Neural progenitor cell (in vitro differentiated cells): ENCODE data around the gene TFE3. TPM values are rescaled to one million over a fixed set of nuclear protein-coding genes. Genes with fewer than 3 reads are reported as not detected.
A peak's percentile ranks its signal among the peaks of the same experiment; 100 is the strongest.

Experiments used
- DNase-seq: peaks from one replicate; pipeline ENCODE4 v3.0.0-alpha.2; 2016; ENCODE audit warnings: low spot score
- H2AFZ ChIP-seq: fragments of 200-600 bp; sonication (generic); replicated peaks from 2 replicates; pipeline ENCODE4 v1.6.1; 2016; ENCODE audit warnings: antibody characterized with exemption
- H3F3A ChIP-seq: fragments of 200-600 bp; sonication (generic); 2 replicates; pipeline ENCODE4 v1.6.1; 2016; ENCODE audit warnings: antibody characterized with exemption, low read depth
- H3K27ac ChIP-seq: fragments of 200-600 bp; sonication (generic); 2 replicates; pipeline ENCODE4 v1.5.1; 2016; ENCODE audit warnings: mild to moderate bottlenecking
- H3K27me3 ChIP-seq: fragments of 200-600 bp; sonication (generic); 2 replicates; pipeline ENCODE4 v1.6.1; 2016; ENCODE audit warnings: mild to moderate bottlenecking, moderate library complexity
- H3K36me3 ChIP-seq: fragments of 200-600 bp; sonication (generic); 2 replicates; pipeline ENCODE4 v1.5.1; 2016
- H3K4me1 ChIP-seq: fragments of 200-600 bp; sonication (generic); 2 replicates; pipeline ENCODE4 v1.6.1; 2016; ENCODE audit warnings: mixed run types
- H3K4me2 ChIP-seq: fragments of 200-600 bp; sonication (generic); 2 replicates; pipeline ENCODE4 v1.6.1; 2016
- H3K4me3 ChIP-seq: fragments of 200-600 bp; sonication (generic); 2 replicates; pipeline ENCODE4 v1.5.1; 2016
- H3K79me2 ChIP-seq: fragments of 200-600 bp; sonication (generic); 2 replicates; pipeline ENCODE4 v1.6.1; 2016; ENCODE audit warnings: low read depth
- H3K9ac ChIP-seq: fragments of 200-600 bp; sonication (generic); 2 replicates; pipeline ENCODE4 v1.6.1; 2016
- H3K9me3 ChIP-seq: fragments of 200-600 bp; sonication (generic); 2 replicates; pipeline ENCODE4 v1.5.1; 2016; ENCODE audit warnings: low read depth
- H4K20me1 ChIP-seq: fragments of 200-600 bp; sonication (generic); 2 replicates; pipeline ENCODE4 v1.6.1; 2016; ENCODE audit warnings: low read depth
- H3K27ac Mint-ChIP-seq: 3 replicates; pipeline ENCODE4 v1.8.0; 2021; ENCODE audit warnings: mixed read lengths
- H3K27me3 Mint-ChIP-seq: 2 replicates; pipeline ENCODE4 v1.8.0; 2022; ENCODE audit warnings: low read depth, mild to moderate bottlenecking, inconsistent platforms, moderate library complexity, mixed read lengths; ENCODE audit not compliant: insufficient read depth
- H3K36me3 Mint-ChIP-seq: 3 replicates; pipeline ENCODE4 v1.8.0; 2021; ENCODE audit warnings: mixed read lengths
- H3K4me1 Mint-ChIP-seq: 3 replicates; pipeline ENCODE4 v1.8.0; 2021; ENCODE audit warnings: mixed read lengths
- H3K4me3 Mint-ChIP-seq: 3 replicates; pipeline ENCODE4 v1.8.0; 2021; ENCODE audit warnings: mild to moderate bottlenecking, moderate library complexity, mixed read lengths
- H3K9me3 Mint-ChIP-seq: 3 replicates; pipeline ENCODE4 v1.8.0; 2020; ENCODE audit warnings: mixed read lengths
- CTCF ChIP-seq: fragments of 200-600 bp; sonication (generic); IDR thresholded peaks from 2 replicates; pipeline ENCODE4 v1.5.1; 2017; ENCODE audit warnings: antibody characterized with exemption, mild to moderate bottlenecking
- EZH2 ChIP-seq: fragments of 200-600 bp; sonication (generic); IDR thresholded peaks from 2 replicates; pipeline ENCODE4 v1.6.1; 2017; ENCODE audit warnings: antibody characterized with exemption, mild to moderate bottlenecking, moderate library complexity
- EZH2phosphoT487 ChIP-seq: fragments of 200-600 bp; sonication (generic); IDR thresholded peaks from 2 replicates; pipeline ENCODE4 v1.6.1; 2017; ENCODE audit warnings: antibody characterized with exemption
- total RNA-seq: library from RNA; depleted of rRNA; stranded (reverse); fragments of >200 nt; gene quantifications from 2 replicates; pipeline ENCODE4 v1.2.3, GENCODE V29; 2015; ENCODE audit warnings: low replicate concordance

The TFE3 gene
- total RNA-seq, 1 donor from 2014 or later = 7.9 TPM

GRCh38 chrX:49001521-49002090 lies 41.6 kb downstream of the TFE3 start:
- H3F3A ChIP-seq = no peaks in the 10 kb centered on the region
- Mint-ChIP-seq H3K9me3 (peaks cover 6% of the 10 kb centered on the region), H3K4me3 (peak overlapping the region; percentile 98), H3K36me3 (peaks cover 1% of the 10 kb centered on the region), H3K4me1 (peaks cover 15% of the 10 kb centered on the region), H3K27ac (peak overlapping the region; percentile 98), H3K27me3 (peaks cover 5% of the 10 kb centered on the region)
- TF ChIP-seq EZH2 (no peak), CTCF (no peak), EZH2phosphoT487 (no peak)
- peak overlapping the region; percentile 90 for H3K9ac ChIP-seq
- no peaks in the 10 kb centered on the region for H3K27me3 ChIP-seq
- peaks cover 8% of the 10 kb centered on the region for H4K20me1 ChIP-seq
- H3K9me3 ChIP-seq = no peaks in the 10 kb centered on the region
- peak overlapping the region; percentile 86 for H2AFZ ChIP-seq
- peak overlapping the region; percentile 89 for H3K4me3 ChIP-seq
- peak; percentile 62 for DNase-seq
- H3K4me1 ChIP-seq = no peaks in the 10 kb centered on the region
- H3K79me2 ChIP-seq = peaks cover 16% of the 10 kb centered on the region
- peak overlapping the region; percentile 98 for H3K27ac ChIP-seq
- peak overlapping the region; percentile 81 for H3K4me2 ChIP-seq
- H3K36me3 ChIP-seq = no peaks in the 10 kb centered on the region

GRCh38 chrX:49000636-49001035 lies 42.5 kb downstream of the TFE3 start:
- Mint-ChIP-seq H3K4me3 (peak overlapping the region; percentile 98), H3K9me3 (peaks cover 3% of the 10 kb centered on the region), H3K27me3 (peaks cover 6% of the 10 kb centered on the region), H3K36me3 (peaks cover 1% of the 10 kb centered on the region), H3K4me1 (peaks cover 15% of the 10 kb centered on the region), H3K27ac (no peak overlapping the region)
- H3K4me2 ChIP-seq = peak overlapping the region; percentile 81
- peaks cover 16% of the 10 kb centered on the region for H3K79me2 ChIP-seq
- no peak overlapping the region for H3K27ac ChIP-seq
- no peaks in the 10 kb centered on the region for H3K27me3 ChIP-seq
- no peaks in the 10 kb centered on the region for H3F3A ChIP-seq
- H2AFZ ChIP-seq = no peak overlapping the region
- H3K36me3 ChIP-seq = no peaks in the 10 kb centered on the region
- no peaks in the 10 kb centered on the region for H3K4me1 ChIP-seq
- no peaks in the 10 kb centered on the region for H3K9me3 ChIP-seq
- TF ChIP-seq CTCF (no peak), EZH2 (no peak), EZH2phosphoT487 (no peak)
- DNase-seq = no peak
- H3K9ac ChIP-seq = no peak overlapping the region
- peaks cover 8% of the 10 kb centered on the region for H4K20me1 ChIP-seq
- H3K4me3 ChIP-seq = no peak overlapping the region

GRCh38 chrX:48999030-48999429 lies 44.1 kb downstream of the TFE3 start:
- Mint-ChIP-seq H3K9me3 (peaks cover 3% of the 10 kb centered on the region), H3K27me3 (peaks cover 6% of the 10 kb centered on the region), H3K36me3 (peaks cover 1% of the 10 kb centered on the region), H3K4me1 (peaks cover 15% of the 10 kb centered on the region), H3K27ac (no peak overlapping the region), H3K4me3 (no peak overlapping the region)
- H3K36me3 ChIP-seq = no peaks in the 10 kb centered on the region
- H3K9ac ChIP-seq = no peak overlapping the region
- H3K27me3 ChIP-seq = no peaks in the 10 kb centered on the region
- H3K79me2 ChIP-seq = peaks cover 16% of the 10 kb centered on the region
- no peak for DNase-seq
- H3K9me3 ChIP-seq = no peaks in the 10 kb centered on the region
- H2AFZ ChIP-seq = no peak overlapping the region
- H3K4me3 ChIP-seq = no peak overlapping the region
- TF ChIP-seq EZH2phosphoT487 (no peak), EZH2 (no peak), CTCF (no peak)
- H3K27ac ChIP-seq = no peak overlapping the region
- H3K4me2 ChIP-seq = no peak overlapping the region
- no peaks in the 10 kb centered on the region for H3F3A ChIP-seq
- H3K4me1 ChIP-seq = no peaks in the 10 kb centered on the region
- H4K20me1 ChIP-seq = peaks cover 8% of the 10 kb centered on the region
